Measurements from ENCODE around the gene SH3TC2.

DNA sequence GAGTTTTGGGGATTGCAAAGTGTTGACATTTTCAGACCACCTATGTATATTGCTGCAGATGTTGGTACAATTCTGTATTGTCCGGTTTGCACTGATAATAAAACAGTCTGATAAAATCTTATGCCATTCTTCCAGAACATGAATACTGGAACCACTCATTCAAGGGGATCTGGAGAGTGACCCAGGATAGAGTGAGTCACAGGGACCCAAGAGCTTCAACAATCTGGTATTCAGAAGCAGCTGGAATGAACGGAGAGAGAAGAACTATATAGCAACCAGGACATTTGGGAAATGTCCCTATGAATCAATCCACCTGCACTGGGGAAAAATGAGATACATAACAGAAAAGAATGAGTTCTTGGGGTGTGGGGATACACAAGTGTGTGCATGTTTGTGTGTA is 73.3 kb downstream of the SH3TC2 start:
- TF ChIP-seq POLR2AphosphoS5 (IDR thresholded peaks at IDR 0.05; ENCODE audit: low read depth, low read length) (no peak), SMC3 (IDR thresholded peaks at IDR 0.05; ENCODE audit: low read depth, low read length) (no peak), CHD2 (IDR thresholded peaks at IDR 0.05; ENCODE audit: low read length, partially characterized antibody) (no peak), RAD21 (IDR thresholded peaks at IDR 0.05; ENCODE audit: low read length) (no peak)
- TF ChIP-seq, protein P1, sequence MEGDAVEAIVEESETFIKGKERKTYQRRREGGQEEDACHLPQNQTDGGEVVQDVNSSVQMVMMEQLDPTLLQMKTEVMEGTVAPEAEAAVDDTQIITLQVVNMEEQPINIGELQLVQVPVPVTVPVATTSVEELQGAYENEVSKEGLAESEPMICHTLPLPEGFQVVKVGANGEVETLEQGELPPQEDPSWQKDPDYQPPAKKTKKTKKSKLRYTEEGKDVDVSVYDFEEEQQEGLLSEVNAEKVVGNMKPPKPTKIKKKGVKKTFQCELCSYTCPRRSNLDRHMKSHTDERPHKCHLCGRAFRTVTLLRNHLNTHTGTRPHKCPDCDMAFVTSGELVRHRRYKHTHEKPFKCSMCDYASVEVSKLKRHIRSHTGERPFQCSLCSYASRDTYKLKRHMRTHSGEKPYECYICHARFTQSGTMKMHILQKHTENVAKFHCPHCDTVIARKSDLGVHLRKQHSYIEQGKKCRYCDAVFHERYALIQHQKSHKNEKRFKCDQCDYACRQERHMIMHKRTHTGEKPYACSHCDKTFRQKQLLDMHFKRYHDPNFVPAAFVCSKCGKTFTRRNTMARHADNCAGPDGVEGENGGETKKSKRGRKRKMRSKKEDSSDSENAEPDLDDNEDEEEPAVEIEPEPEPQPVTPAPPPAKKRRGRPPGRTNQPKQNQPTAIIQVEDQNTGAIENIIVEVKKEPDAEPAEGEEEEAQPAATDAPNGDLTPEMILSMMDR (IDR thresholded peaks at IDR 0.05): no peak
- TF ChIP-seq, protein P2, sequence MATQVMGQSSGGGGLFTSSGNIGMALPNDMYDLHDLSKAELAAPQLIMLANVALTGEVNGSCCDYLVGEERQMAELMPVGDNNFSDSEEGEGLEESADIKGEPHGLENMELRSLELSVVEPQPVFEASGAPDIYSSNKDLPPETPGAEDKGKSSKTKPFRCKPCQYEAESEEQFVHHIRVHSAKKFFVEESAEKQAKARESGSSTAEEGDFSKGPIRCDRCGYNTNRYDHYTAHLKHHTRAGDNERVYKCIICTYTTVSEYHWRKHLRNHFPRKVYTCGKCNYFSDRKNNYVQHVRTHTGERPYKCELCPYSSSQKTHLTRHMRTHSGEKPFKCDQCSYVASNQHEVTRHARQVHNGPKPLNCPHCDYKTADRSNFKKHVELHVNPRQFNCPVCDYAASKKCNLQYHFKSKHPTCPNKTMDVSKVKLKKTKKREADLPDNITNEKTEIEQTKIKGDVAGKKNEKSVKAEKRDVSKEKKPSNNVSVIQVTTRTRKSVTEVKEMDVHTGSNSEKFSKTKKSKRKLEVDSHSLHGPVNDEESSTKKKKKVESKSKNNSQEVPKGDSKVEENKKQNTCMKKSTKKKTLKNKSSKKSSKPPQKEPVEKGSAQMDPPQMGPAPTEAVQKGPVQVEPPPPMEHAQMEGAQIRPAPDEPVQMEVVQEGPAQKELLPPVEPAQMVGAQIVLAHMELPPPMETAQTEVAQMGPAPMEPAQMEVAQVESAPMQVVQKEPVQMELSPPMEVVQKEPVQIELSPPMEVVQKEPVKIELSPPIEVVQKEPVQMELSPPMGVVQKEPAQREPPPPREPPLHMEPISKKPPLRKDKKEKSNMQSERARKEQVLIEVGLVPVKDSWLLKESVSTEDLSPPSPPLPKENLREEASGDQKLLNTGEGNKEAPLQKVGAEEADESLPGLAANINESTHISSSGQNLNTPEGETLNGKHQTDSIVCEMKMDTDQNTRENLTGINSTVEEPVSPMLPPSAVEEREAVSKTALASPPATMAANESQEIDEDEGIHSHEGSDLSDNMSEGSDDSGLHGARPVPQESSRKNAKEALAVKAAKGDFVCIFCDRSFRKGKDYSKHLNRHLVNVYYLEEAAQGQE (IDR thresholded peaks at IDR 0.05; ENCODE audit: low read depth, low read length): no peak

Data from SK-N-SH (cell line).